HG02840 (cell line): ENCODE data around the gene TRIM73.
"Not testable (repeated sequence)": the region's sequence is repeated elsewhere in the genome, so short reads cannot be mapped to it uniquely, and the experiment has no call there.

Source experiments
- ATAC-seq: cut with Tn5 transposase; IDR thresholded peaks from one replicate; pipeline ENCODE4 v1.9.1; 2021; ENCODE audit warnings: mild to moderate bottlenecking, moderate library complexity, moderate number of reproducible peaks; ENCODE audit not compliant: unreplicated experiment, low FRiP score

The TRIM73 gene

GRCh38 chr7:75415428-75415817, 20.0 kb downstream of the TRIM73 start:
- ATAC-seq: not testable (repeated sequence)

DNA sequence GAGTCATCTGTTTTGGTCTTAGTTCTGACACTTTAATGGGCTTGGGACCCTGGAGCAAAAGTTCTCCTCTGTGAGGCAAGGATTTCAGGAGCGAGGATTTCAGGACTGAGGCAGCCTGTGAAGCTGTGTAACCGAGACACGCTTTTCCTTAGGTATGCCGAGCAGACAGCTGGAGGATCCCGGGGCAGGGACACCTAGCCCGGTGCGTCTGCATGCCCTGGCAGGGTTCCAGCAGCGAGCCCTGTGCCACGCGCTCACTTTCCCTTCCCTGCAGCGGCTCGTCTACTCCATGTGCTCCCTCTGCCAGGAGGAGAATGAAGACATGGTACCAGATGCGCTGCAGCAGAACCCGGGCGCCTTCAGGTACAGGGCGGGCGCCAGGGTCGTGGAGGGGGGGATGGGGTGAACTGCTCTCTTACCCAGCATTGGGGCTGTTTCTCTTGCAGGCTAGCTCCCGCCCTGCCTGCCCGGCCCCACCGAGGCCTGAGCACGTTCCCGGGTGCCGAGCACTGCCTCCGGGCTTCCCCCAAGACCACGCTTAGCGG, 20.5 kb downstream of the TRIM73 start:
- ATAC-seq: not testable (repeated sequence)

DNA sequence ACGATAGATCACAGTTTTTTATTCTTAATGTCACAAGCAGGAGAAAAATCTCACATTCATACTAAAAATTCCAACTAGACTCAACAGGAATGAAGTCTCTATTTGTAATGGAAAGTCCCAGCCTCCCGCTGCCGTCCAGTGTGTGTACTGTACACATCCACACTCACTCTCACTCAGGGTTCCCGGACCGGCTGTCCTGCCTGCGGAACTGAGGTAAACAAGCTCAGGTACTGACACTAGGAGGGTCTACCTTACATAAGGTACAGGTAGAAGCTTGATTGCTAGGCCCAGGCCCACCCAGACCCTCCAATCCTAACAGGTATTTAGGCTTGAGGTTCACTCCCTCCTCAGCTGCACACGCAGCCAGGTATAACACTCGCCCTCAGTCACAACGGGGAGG, 21.4 kb downstream of the TRIM73 start:
- not testable (repeated sequence) for ATAC-seq

- not testable (repeated sequence) for ATAC-seq
Measured at GRCh38 chr7:75418292-75418858, 22.9 kb downstream of the TRIM73 start.

GRCh38 chr7:75419210-75419609, 23.8 kb downstream of the TRIM73 start:
- not testable (repeated sequence) for ATAC-seq

DNA sequence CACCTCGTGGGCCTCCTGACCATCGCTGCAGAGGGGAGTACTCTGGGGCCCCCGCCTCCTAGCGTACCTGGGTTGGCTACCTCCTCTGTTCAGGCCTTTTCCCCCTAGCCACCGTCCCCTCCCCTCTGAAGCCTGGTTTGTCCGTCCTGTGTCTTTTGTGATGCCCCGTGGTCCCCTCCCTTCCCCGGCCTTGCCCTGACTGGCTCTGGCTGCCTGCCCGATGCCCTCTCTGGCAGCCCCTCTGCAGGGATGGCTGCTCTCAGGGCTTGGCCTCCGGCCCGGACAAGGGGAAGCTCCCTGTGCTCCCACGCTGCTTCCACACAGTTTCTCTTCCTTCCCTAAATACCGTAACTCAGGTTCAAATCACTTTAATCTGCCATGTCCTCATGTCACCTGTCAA, 24.3 kb downstream of the TRIM73 start:
- not testable (repeated sequence) for ATAC-seq

GRCh38 chr7:75420152-75420551, 24.7 kb downstream of the TRIM73 start:
- not testable (repeated sequence) for ATAC-seq

DNA sequence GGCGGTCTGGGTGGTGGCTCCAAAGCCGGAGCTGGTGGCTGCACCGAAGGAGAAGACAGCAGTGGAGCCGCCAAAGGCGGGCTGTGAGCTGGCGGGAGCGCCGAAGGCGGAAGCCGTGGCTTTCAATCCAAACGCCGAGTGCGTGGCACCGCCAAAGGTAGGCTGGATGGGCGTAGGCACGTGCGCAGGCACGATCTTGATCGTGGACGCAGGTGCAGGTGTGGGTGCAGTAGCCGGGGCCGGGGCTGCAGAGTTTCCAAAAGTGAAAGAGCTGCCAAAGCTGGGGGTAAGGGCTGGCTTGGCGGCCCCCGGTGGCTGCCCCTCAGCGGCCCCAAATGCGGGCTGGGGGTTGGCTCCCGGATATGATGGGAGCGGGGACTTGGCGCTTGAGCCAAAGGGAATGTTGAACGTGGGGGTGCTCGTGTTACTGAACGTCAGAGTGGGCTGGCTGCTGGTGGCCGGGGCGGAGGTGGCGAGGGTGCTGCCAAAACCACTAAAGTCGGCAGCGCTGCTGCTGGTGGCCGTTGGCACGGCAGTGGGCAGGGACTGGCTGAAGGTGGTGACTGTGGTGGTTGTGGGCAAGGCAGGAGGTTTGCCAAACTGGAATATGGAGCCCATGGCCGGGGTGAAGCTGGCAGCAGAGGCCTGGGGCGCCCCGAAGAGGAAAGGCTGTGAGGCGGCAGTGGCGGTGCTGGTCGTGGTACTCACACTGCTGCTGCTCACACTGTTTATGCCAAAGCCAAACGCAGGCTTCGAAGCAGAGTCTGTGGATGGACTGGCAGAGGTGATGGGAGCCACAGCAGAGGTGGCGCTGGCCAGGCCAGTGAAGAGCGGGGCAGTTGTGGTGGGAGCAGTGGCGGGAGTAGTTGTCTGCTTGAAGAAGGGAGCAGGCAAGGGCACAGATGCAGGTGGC, 26.6 kb downstream of the TRIM73 start:
- not testable (repeated sequence) for ATAC-seq

- ATAC-seq: not testable (repeated sequence)
Measured at GRCh38 chr7:75423481-75423880, 28.1 kb downstream of the TRIM73 start.

- not testable (repeated sequence) for ATAC-seq
Measured at GRCh38 chr7:75439000-75439399, 43.6 kb downstream of the TRIM73 start.

DNA sequence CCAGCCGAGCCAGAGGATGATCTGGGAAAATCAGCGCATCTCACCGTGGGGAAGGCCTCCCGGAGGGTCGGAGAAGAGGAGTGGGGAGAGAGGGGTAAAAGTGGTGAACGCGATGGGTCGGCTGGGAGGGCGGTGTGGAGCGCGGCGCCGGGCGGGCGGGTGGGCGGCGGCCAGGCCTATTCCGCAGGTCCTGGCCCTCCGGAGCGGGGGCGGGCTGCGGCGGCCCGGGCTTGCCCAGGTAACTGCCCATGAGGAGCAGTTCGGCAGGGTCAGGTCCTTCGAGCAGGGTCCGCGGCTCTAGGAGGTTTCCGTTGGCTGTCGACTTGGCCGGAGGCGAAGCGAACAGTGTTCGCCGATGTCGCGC, 46.7 kb downstream of the TRIM73 start:
- not testable (repeated sequence) for ATAC-seq

DNA sequence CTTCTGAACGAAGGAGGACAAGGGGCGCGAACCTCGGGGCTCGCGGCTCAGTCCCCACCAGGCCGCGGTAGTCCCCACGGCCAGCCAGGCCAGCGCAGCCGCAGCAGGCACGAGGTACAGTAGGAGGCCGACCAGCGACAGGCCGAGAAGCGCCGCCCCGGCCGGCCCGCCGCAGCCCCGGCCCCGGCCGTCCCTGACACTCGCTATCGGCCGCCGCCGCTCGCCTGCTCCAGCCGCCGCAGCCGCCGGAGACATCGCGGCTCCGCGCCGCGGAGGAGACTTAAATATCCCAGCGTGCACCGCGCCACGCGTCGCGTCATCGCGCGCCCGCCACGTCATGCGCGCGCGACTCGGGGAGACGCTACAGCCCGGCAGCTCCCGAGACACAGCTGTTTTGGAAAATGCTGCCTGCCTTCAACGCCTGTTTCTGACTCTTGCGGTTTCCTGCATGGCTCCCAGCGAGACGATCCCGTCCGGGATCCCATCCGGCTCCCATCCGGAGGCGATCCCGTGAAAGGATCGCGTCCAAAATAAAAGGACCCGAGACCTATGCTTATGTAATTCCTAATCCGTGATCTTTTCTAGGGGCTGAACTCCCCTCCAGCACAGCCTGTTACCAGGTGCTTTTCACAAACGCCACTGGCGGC, 47.2 kb downstream of the TRIM73 start:
- peak; percentile 94 for ATAC-seq

DNA sequence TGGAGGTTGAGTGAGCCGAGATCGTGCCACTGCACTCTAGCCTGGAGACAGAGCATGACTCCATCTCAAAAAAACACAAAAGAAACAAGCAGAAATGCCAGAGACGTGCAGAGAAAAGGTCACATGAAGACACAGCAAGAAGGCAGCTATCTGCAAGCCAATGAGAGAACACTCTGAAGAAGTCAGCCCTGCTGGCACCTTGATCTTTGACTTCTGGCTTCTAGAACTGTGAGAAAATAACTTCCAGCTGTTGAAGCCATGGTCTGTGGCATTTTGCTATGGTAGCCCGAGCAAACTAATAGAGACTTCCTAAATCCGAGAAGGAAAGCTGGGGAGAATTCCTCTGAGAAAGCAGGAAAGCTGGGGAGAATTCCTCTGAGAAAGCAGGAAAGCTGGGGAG, 54.5 kb downstream of the TRIM73 start:
- not testable (repeated sequence) for ATAC-seq

DNA sequence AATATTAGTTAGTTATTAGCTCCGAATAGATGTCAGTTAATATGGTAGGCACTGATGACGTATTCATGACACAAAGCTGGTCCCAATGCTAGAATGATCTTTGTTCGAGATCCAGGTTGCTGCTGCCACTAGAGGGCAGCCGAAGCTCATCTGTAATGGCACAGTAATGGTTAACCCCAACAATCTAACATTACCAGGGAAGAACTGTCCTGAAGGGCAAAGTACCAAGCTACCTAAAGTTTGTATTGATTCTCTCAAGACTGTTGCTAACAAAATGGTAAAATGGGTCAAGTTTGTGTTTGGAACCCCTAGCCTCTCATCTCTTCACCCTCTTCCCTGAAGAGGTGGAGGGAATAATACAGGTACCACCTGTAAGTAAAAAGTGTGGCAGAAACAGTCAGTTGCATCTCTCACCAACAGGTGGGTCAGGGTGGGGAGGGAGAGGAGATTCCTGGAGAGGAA, 57.1 kb downstream of the TRIM73 start:
- not testable (repeated sequence) for ATAC-seq
